ENCODE results near the gene CHST15.

- TF ChIP-seq, protein P1, sequence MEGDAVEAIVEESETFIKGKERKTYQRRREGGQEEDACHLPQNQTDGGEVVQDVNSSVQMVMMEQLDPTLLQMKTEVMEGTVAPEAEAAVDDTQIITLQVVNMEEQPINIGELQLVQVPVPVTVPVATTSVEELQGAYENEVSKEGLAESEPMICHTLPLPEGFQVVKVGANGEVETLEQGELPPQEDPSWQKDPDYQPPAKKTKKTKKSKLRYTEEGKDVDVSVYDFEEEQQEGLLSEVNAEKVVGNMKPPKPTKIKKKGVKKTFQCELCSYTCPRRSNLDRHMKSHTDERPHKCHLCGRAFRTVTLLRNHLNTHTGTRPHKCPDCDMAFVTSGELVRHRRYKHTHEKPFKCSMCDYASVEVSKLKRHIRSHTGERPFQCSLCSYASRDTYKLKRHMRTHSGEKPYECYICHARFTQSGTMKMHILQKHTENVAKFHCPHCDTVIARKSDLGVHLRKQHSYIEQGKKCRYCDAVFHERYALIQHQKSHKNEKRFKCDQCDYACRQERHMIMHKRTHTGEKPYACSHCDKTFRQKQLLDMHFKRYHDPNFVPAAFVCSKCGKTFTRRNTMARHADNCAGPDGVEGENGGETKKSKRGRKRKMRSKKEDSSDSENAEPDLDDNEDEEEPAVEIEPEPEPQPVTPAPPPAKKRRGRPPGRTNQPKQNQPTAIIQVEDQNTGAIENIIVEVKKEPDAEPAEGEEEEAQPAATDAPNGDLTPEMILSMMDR (conservative IDR thresholded peaks at IDR 0.05; ENCODE audit: low read depth, low read length): no peak
- TF ChIP-seq EZH2 (IDR thresholded peaks at IDR 0.05; ENCODE audit: low read length, unreplicated experiment): no peak
These were observed 90.4 kb downstream of the CHST15 start for GRCh38 chr10:124003070-124003419.

Data from PC-3 (cell line).